H1 (cell line): ENCODE data around the gene BRCA1. TPM values are rescaled to one million over a fixed set of nuclear protein-coding genes. Genes with fewer than 3 reads are reported as not detected.

Source experiments
- CTCF ChIA-PET: fragments of 300-600 bp; sonication (Branson Sonifier 250); formaldehyde crosslinking; loops from one replicate; lab custom pipeline; 2021; ENCODE audit not compliant: partially characterized antibody; lab: Charles Lee
- POLR2A ChIA-PET: fragments of 300-600 bp; sonication (Branson Sonifier 250); formaldehyde crosslinking; loops from one replicate; lab custom pipeline; 2021; ENCODE audit warnings: inconsistent platforms; ENCODE audit not compliant: partially characterized antibody; lab: Charles Lee
- DNase-seq, 2 experiments: peaks; one replicate each; pipeline versions ENCODE4 v3.0.0 to v3.0.0-alpha.2; 2010 to 2022; ENCODE audit warnings: low spot score in 2 of 2, low read depth in 1 of 2, mixed read lengths in 1 of 2
- FAIRE-seq: peaks from 2 replicates; lab custom pipeline; 2011; peaks lifted over from hg19 to GRCh38; lab: Jason Lieb, UNC
- H2AFZ ChIP-seq: 2 replicates; pipeline ENCODE4 v1.8.1; 2012; ENCODE audit warnings: low read length, inconsistent platforms
- H2AK5ac ChIP-seq: 2 replicates; pipeline ENCODE4 v1.6.1; 2013; ENCODE audit warnings: low read depth, low read length
- H2BK120ac ChIP-seq: replicated peaks from 2 replicates; pipeline ENCODE3; 2013; ENCODE audit warnings: low read depth, low read length, inconsistent platforms
- H2BK12ac ChIP-seq: 2 replicates; pipeline ENCODE4 v1.6.1; 2013; ENCODE audit warnings: low read depth, low read length
- H2BK15ac ChIP-seq: 2 replicates; pipeline ENCODE4 v1.6.1; 2013; ENCODE audit warnings: low read length
- H2BK20ac ChIP-seq: 2 replicates; pipeline ENCODE4 v1.6.1; 2013; ENCODE audit warnings: low read length
- H2BK5ac ChIP-seq: 2 replicates; pipeline ENCODE4 v1.6.1; 2013; ENCODE audit warnings: low read depth, low read length
- H3K14ac ChIP-seq: 2 replicates; pipeline ENCODE4 v1.6.1; 2013; ENCODE audit warnings: inconsistent platforms; ENCODE audit not compliant: insufficient read length
- H3K18ac ChIP-seq: 2 replicates; pipeline ENCODE4 v1.6.1; 2013; ENCODE audit warnings: low read length; ENCODE audit errors: extremely low read depth
- H3K23ac ChIP-seq: 2 replicates; pipeline ENCODE4 v1.6.1; 2013; ENCODE audit warnings: inconsistent platforms; ENCODE audit not compliant: insufficient read length
- H3K23me2 ChIP-seq: 2 replicates; pipeline ENCODE4 v1.6.1; 2013; ENCODE audit warnings: low read depth, low read length
- H3K27ac ChIP-seq: 2 replicates; pipeline ENCODE4 v1.6.1; 2011; ENCODE audit warnings: low read depth, low read length, inconsistent platforms
- H3K27me3 ChIP-seq, 4 experiments: replicated peaks in 1 of 4; 1 replicate in 1 of 4; 2 replicates in 3 of 4; pipeline versions ENCODE4 v1.6.1 to v1.8.1; 2011 to 2013; ENCODE audit warnings: low read length in 3 of 4, mild to moderate bottlenecking in 3 of 4, inconsistent platforms in 2 of 4, mixed read lengths in 2 of 4, moderate library complexity in 1 of 4; ENCODE audit not compliant: control insufficient read depth in 3 of 4, insufficient read depth in 3 of 4; ENCODE audit errors: extremely low read depth in 1 of 4
- H3K36me3 ChIP-seq, 4 experiments: 2 replicates each; pipeline versions ENCODE4 v1.6.1 to v1.8.1; 2011 to 2013; ENCODE audit warnings: mild to moderate bottlenecking in 4 of 4, low read length in 3 of 4, moderate library complexity in 2 of 4, control low read depth in 1 of 4, inconsistent platforms in 1 of 4; ENCODE audit not compliant: insufficient read depth in 4 of 4, control insufficient read depth in 2 of 4
- H3K4ac ChIP-seq: replicated peaks from 2 replicates; pipeline ENCODE3; 2013; ENCODE audit warnings: low read length, low read depth, mixed read lengths, inconsistent platforms; ENCODE audit not compliant: insufficient read length
- H3K4me1 ChIP-seq, 4 experiments: replicated peaks in 1 of 4; 1 replicate in 1 of 4; 2 replicates in 3 of 4; pipeline versions ENCODE4 v1.6.1 to v1.8.1; 2011 to 2013; ENCODE audit warnings: low read length in 3 of 4, inconsistent platforms in 2 of 4, mixed read lengths in 1 of 4; ENCODE audit not compliant: insufficient read depth in 4 of 4, control insufficient read depth in 3 of 4
- H3K4me2 ChIP-seq, 2 experiments: 2 replicates each; pipeline versions ENCODE4 v1.6.1 to v1.8.1; 2011 to 2013; ENCODE audit warnings: low read depth in 2 of 2, low read length in 2 of 2, control low read depth in 1 of 2, inconsistent platforms in 1 of 2, mild to moderate bottlenecking in 1 of 2; ENCODE audit not compliant: insufficient read depth in 1 of 2
- H3K4me3 ChIP-seq, 4 experiments: fragments of 200-600, 300-600 bp in 1 of 4; sonication (generic), shearing (Covaris generic), sonication (Bioruptor Twin) in 1 of 4; 2 replicates each; pipeline versions ENCODE4 v1.5.1 to v1.8.1; 2011 to 2016; ENCODE audit warnings: low read length in 4 of 4, low read depth in 3 of 4, control low read depth in 2 of 4, inconsistent platforms in 2 of 4, mild to moderate bottlenecking in 2 of 4, mixed read lengths in 1 of 4, moderate library complexity in 1 of 4; ENCODE audit not compliant: insufficient read depth in 2 of 4; ENCODE audit errors: extremely low read depth in 1 of 4
- H3K56ac ChIP-seq: replicated peaks from 2 replicates; pipeline ENCODE3; 2013; ENCODE audit warnings: low read depth, mild to moderate bottlenecking, mixed read lengths, low read length, inconsistent platforms; ENCODE audit not compliant: insufficient read length
- H3K79me1 ChIP-seq: 2 replicates; pipeline ENCODE4 v1.6.1; 2013; ENCODE audit warnings: low read depth, low read length, control low read depth
- H3K79me2 ChIP-seq, 2 experiments: 2 replicates each; pipeline versions ENCODE4 v1.6.1 to v1.8.1; 2012 to 2013; ENCODE audit warnings: low read length in 2 of 2, mild to moderate bottlenecking in 2 of 2, inconsistent platforms in 1 of 2; ENCODE audit not compliant: insufficient read depth in 2 of 2, control insufficient read depth in 1 of 2
- H3K9ac ChIP-seq, 4 experiments: replicated peaks in 1 of 4; 1 replicate in 1 of 4; 2 replicates in 3 of 4; pipeline versions ENCODE4 v1.6.1 to v1.8.1; 2011 to 2013; ENCODE audit warnings: low read depth in 3 of 4, low read length in 3 of 4, control low read depth in 2 of 4, mild to moderate bottlenecking in 2 of 4, moderate library complexity in 2 of 4, inconsistent platforms in 1 of 4; ENCODE audit errors: extremely low read depth in 1 of 4
- H3K9me3 ChIP-seq, 2 experiments: 2 replicates each; pipeline versions ENCODE4 v1.6.1 to v1.8.1; 2012 to 2013; ENCODE audit warnings: mild to moderate bottlenecking in 2 of 2, moderate library complexity in 2 of 2, control low read depth in 1 of 2, inconsistent platforms in 1 of 2, low read depth in 1 of 2, low read length in 1 of 2, mixed read lengths in 1 of 2; ENCODE audit not compliant: insufficient read depth in 2 of 2
- H4K20me1 ChIP-seq, 2 experiments: replicated peaks in 1 of 2; 2 replicates each; pipeline versions ENCODE3 to v1.8.1; 2011 to 2013; ENCODE audit warnings: inconsistent platforms in 2 of 2, low read length in 2 of 2, mild to moderate bottlenecking in 1 of 2; ENCODE audit not compliant: insufficient read depth in 2 of 2, control insufficient read depth in 1 of 2
- H4K5ac ChIP-seq: 2 replicates; pipeline ENCODE4 v1.6.1; 2013; ENCODE audit warnings: low read length, low read depth, mixed read lengths, inconsistent platforms; ENCODE audit not compliant: insufficient read length
- H4K8ac ChIP-seq: 2 replicates; pipeline ENCODE4 v1.8.0; 2013; ENCODE audit warnings: mild to moderate bottlenecking, moderate library complexity, low read length, inconsistent platforms; ENCODE audit not compliant: insufficient read depth; ENCODE audit errors: extremely low read depth
- H4K91ac ChIP-seq: replicated peaks from 2 replicates; pipeline ENCODE3; 2013; ENCODE audit warnings: low read length, mixed read lengths, inconsistent platforms; ENCODE audit not compliant: insufficient read length
- SP2 ChIP-seq: IDR thresholded peaks from 2 replicates; pipeline ENCODE4 v1.6.1; 2012; ENCODE audit warnings: mild to moderate bottlenecking, low read length, inconsistent platforms
- WGBS, 2 experiments: shearing (Covaris generic) in 1 of 2; methylation state at CpG; one replicate each; pipeline versions ENCODE4 v1.1.6 to v1.1.7; 2013 to 2015; ENCODE audit warnings: low lambda C conversion rate in 2 of 2, mixed read lengths in 2 of 2, inconsistent platforms in 1 of 2, low coverage in 1 of 2, missing lambda C conversion rate in 1 of 2; ENCODE audit not compliant: insufficient replicate concordance in 2 of 2, insufficient coverage in 1 of 2, insufficient read length in 1 of 2; ENCODE audit errors: extremely low coverage in 1 of 2, missing lambda C conversion rate in 1 of 2; 5-methylcytosine and 5-hydroxymethylcytosine counted together
- polyA plus RNA-seq, 7 experiments: library from polyadenylated mRNA; depleted of rRNA in 3 of 7; stranded (reverse) in 5 of 7; unstranded in 2 of 7; fragments of >200 nt in 5 of 7; fragments of 200-250 nt in 2 of 7; gene quantifications; 1 replicate in 5 of 7; 2 replicates in 1 of 7; 4 replicates in 1 of 7; pipeline versions ENCODE4 v1.2.1 to v1.2.3, GENCODE V29; 2011 to 2013; ENCODE audit warnings: missing spikeins in 2 of 7, mixed read lengths in 2 of 7
- total RNA-seq: library from RNA; stranded (reverse); fragmentation: NEBNext Ultra II Directional; extraction: Animal tissue kit (Norgen Biotek cat#: 25700); gene quantifications from 2 replicates; pipeline ENCODE4 v1.2.1, GENCODE V29; 2021

Gene BRCA1
- total and polyA plus RNA-seq, 2 of the 8 experiments (the other 6 are each of a cell fraction or from before 2014, with no cell fraction given): 30.7 to 39.2 TPM

DNA sequence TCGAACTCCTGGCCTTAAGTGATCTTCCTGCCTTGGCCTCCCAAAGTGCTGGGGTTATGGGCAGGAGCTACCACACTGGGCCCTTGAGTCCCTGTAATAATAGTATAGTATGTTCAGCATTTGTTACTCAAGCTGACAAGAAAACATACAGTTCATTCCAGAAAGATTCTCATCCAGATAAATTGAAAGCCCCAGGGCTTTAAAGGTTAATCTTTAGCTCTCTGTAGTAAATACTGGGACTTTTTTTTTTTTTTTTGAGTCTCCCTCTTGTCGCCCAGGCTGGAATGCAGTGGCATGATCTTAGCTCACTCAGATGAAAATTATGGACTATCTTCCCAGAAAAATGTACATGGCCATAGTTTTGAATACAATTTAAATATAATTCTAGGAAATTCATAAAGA, 11.0 kb downstream of the BRCA1 start:
- Histone ChIP-seq H4K8ac (no peak overlapping the region), H4K20me1 (no peaks in the 10 kb centered on the region), H2BK15ac (no peak overlapping the region), H3K9ac (no peak overlapping the region), H3K4me3 (no peak overlapping the region), H2BK120ac (no peak overlapping the region), H3K27ac (no peak overlapping the region), H3K4me2 (no peak overlapping the region), H3K4ac (no peak overlapping the region), H2AK5ac (no peak overlapping the region), H3K4me1 (no peaks in the 10 kb centered on the region), H3K27me3 (no peaks in the 10 kb centered on the region), H3K23ac (no peak overlapping the region), H4K91ac (no peak overlapping the region), H3K9me3 (no peaks in the 10 kb centered on the region), H4K5ac (no peak overlapping the region), H2BK5ac (no peak overlapping the region), H3K23me2 (no peaks in the 10 kb centered on the region), H3K14ac (no peak overlapping the region), H2BK12ac (no peak overlapping the region), H3K36me3 (peaks cover 0 to 6% (median 0%) of the 10 kb centered on the region in 4 experiments; a peak in 1 of 8 replicates), H3K79me1 (no peaks in the 10 kb centered on the region), H3K79me2 (no peaks in the 10 kb centered on the region), H2AFZ (no peak overlapping the region), H3K18ac (no peak overlapping the region), H3K56ac (no peak overlapping the region), H2BK20ac (no peak overlapping the region)
- TF ChIP-seq SP2: no peak
- DNase-seq (no peak), FAIRE-seq (no peak)
- WGBS, 2 experiments: 92% methylated on average over 2 of the region's 2 CpGs; no CpG with 5 or more reads in 1 of the 2 experiments
- POLR2A ChIA-PET: interaction anchor here (0.6 to 1.0 kb wide), 2 partner anchors 9 to 211 kb away, joined by 3 to 4 read pairs; no protein-coding TSS in a partner anchor
- CTCF ChIA-PET: interaction anchor here (1.1 kb wide), 1 partner anchor 27 kb away, joined by 3 read pairs; no protein-coding TSS in a partner anchor
